HepG2 (cell line): ENCODE results near the gene COX14. TPM values are rescaled to one million over a fixed set of nuclear protein-coding genes. Genes with fewer than 3 reads are reported as not detected.

Experiments used
- ARNT2 ChIP-seq: sonication (generic); formaldehyde crosslinking; IDR thresholded peaks from 2 replicates; pipeline ENCODE4 v1.8.0; 2022; ENCODE audit warnings: mild to moderate bottlenecking, low read depth, missing genetic modification reagents, moderate library complexity
- ATF2 ChIP-seq: sonication (generic); formaldehyde crosslinking; IDR thresholded peaks from 2 replicates; pipeline ENCODE4 v1.4.0; 2020; ENCODE audit warnings: missing genetic modification reagents
- DRAP1 ChIP-seq: IDR thresholded peaks from 2 replicates; pipeline ENCODE4 v1.6.1; 2016; ENCODE audit warnings: missing genetic modification reagents, missing compliant biosample characterization
- EP300 ChIP-seq, 3 experiments: sonication (generic) in 1 of 3; formaldehyde crosslinking in 1 of 3; IDR thresholded peaks; 2 replicates each; pipeline versions ENCODE4 v1.5.1 to v1.6.1; 2011 to 2020; ENCODE audit warnings: low read depth in 2 of 3, low read length in 2 of 3, borderline replicate concordance in 1 of 3, improper control_type of control experiment in 1 of 3, mild to moderate bottlenecking in 1 of 3, missing genetic modification reagents in 1 of 3, moderate library complexity in 1 of 3
- GPN1 ChIP-seq: sonication (generic); formaldehyde crosslinking; IDR thresholded peaks from 2 replicates; pipeline ENCODE4 v1.5.1; 2020; ENCODE audit warnings: missing genetic modification reagents, borderline replicate concordance
- KLF15 ChIP-seq: sonication (generic); formaldehyde crosslinking; IDR thresholded peaks from 2 replicates; pipeline ENCODE4 v1.8.1; 2023; ENCODE audit warnings: borderline replicate concordance, mild to moderate bottlenecking, inconsistent platforms, missing genetic modification reagents, mixed read lengths
- MIER2 ChIP-seq: IDR thresholded peaks from 2 replicates; pipeline ENCODE4 v1.6.1; 2016; ENCODE audit warnings: missing biosample characterization, missing genetic modification reagents
- NPAS2 ChIP-seq: sonication (generic); formaldehyde crosslinking; IDR thresholded peaks from 2 replicates; pipeline ENCODE4 v1.8.0; 2022; ENCODE audit warnings: mild to moderate bottlenecking, missing genetic modification reagents, borderline replicate concordance
- NR2F1 ChIP-seq, 2 experiments: fragments of 450-650 bp in 1 of 2; formaldehyde crosslinking in 1 of 2; IDR thresholded peaks; 2 replicates each; pipeline versions ENCODE4 v1.5.0 to v1.6.1; 2016 to 2020; ENCODE audit warnings: mild to moderate bottlenecking in 1 of 2, missing compliant biosample characterization in 1 of 2, missing genetic modification reagents in 1 of 2, moderate library complexity in 1 of 2
- POLR2AphosphoS2 ChIP-seq: IDR thresholded peaks from 2 replicates; pipeline ENCODE4 v1.6.1; 2011; ENCODE audit warnings: low read depth, low read length, improper control_type of control experiment
- PTBP1 ChIP-seq: fragments of 200-400 bp; formaldehyde crosslinking; IDR thresholded peaks from 2 replicates; pipeline ENCODE4 v1.6.1; 2018; ENCODE audit warnings: low read length, low read depth; ENCODE audit not compliant: poor library complexity, severe bottlenecking
- SIN3A ChIP-seq: IDR thresholded peaks from 2 replicates; pipeline ENCODE4 v1.6.1; 2011; ENCODE audit warnings: low read depth, mild to moderate bottlenecking, control low read depth, low read length, borderline replicate concordance
- SMAD3 ChIP-seq: sonication (generic); formaldehyde crosslinking; IDR thresholded peaks from 2 replicates; pipeline ENCODE4 v1.4.0; 2020; ENCODE audit warnings: missing genetic modification reagents
- TBX3 ChIP-seq: fragments of 450-650 bp; IDR thresholded peaks from 2 replicates; pipeline ENCODE4 v1.6.1; 2017; ENCODE audit warnings: antibody characterized with exemption, mild to moderate bottlenecking, inconsistent platforms, borderline replicate concordance
- TP53 ChIP-seq: sonication (generic); formaldehyde crosslinking; conservative IDR thresholded peaks from 2 replicates; pipeline ENCODE4 v1.4.0; 2020; ENCODE audit warnings: missing genetic modification reagents
- ZFY ChIP-seq: sonication (generic); formaldehyde crosslinking; IDR thresholded peaks from 2 replicates; pipeline ENCODE4 v1.4.0; 2020; ENCODE audit warnings: missing genetic modification reagents
- ZNF280B ChIP-seq: sonication (generic); formaldehyde crosslinking; IDR thresholded peaks from 2 replicates; pipeline ENCODE4 v1.5.0; 2020; ENCODE audit warnings: missing genetic modification reagents, mild to moderate bottlenecking, borderline replicate concordance
- ZNF552 ChIP-seq: sonication (generic); formaldehyde crosslinking; IDR thresholded peaks from 2 replicates; pipeline ENCODE4 v1.9.0; 2022; ENCODE audit warnings: missing genetic modification reagents, mild to moderate bottlenecking, borderline replicate concordance
- ZNF576 ChIP-seq: sonication (generic); formaldehyde crosslinking; IDR thresholded peaks from 2 replicates; pipeline ENCODE4 v1.4.0; 2020; ENCODE audit warnings: mild to moderate bottlenecking, missing genetic modification reagents
- ZNF713 ChIP-seq: sonication (generic); formaldehyde crosslinking; IDR thresholded peaks from 2 replicates; pipeline ENCODE4 v1.4.0; 2020; ENCODE audit warnings: mild to moderate bottlenecking, missing genetic modification reagents
- ZXDC ChIP-seq: sonication (generic); formaldehyde crosslinking; IDR thresholded peaks from 2 replicates; pipeline ENCODE4 v1.5.0; 2020; ENCODE audit warnings: mild to moderate bottlenecking, missing genetic modification reagents
- polyA plus RNA-seq, 8 experiments: library from polyadenylated mRNA; depleted of rRNA in 3 of 8; stranded (reverse) in 7 of 8; unstranded in 1 of 8; fragments of >200 nt; fragmentation: Illumina TruSeq in 4 of 8; extraction: Trizol in 4 of 8; gene quantifications; 2 replicates each; pipeline versions ENCODE4 v1.2.1 to v1.2.3, GENCODE V29; 2011 to 2016; ENCODE audit warnings: low read depth in 4 of 8, missing spikeins in 1 of 8, mixed read lengths in 1 of 8; ENCODE audit not compliant: insufficient read depth in 1 of 8
- total RNA-seq, 5 experiments: library from RNA; depleted of rRNA; stranded (reverse); fragments of >200 nt; fragmentation: Illumina TruSeq; extraction: Trizol; gene quantifications; 2 replicates each; pipeline ENCODE4 v1.2.3, GENCODE V29; 2016; ENCODE audit warnings: low read depth in 1 of 5

COX14 gene
- total and polyA plus RNA-seq, 2 of the 13 experiments (the other 11 are each of a cell fraction or from before 2014, with no cell fraction given), result 53.0 to 71.6 TPM

GRCh38 chr12:50111693-50112455 lies at the start of gene COX14 (continued):
- peak; percentile 90 for TF ChIP-seq ZFY (CRISPR knock-in tag)
- TF ChIP-seq TP53, result no peak
- TF ChIP-seq ZNF280B, result no peak; the same call in 1 of the 2 replicates
- TF ChIP-seq GPN1, result no peak; the same call in 1 of the 2 replicates
- no peak for TF ChIP-seq NR2F1 (CRISPR knock-in tag; IDR thresholded peaks at IDR 0.05)
- TF ChIP-seq SMAD3 (CRISPR knock-in tag), result peak; percentile 5; the same call in 1 of the 2 replicates
- no peak for TF ChIP-seq PTBP1
- TF ChIP-seq ZNF552 (CRISPR knock-in tag), result no peak
- peak; percentile 94 for TF ChIP-seq DRAP1
- peak; percentile 92; the same call in 1 of the 2 replicates for TF ChIP-seq ZNF713 (CRISPR knock-in tag)
- TF ChIP-seq ATF2 (CRISPR knock-in tag), result peak; percentile 29; the same call in 1 of the 2 replicates
- TF ChIP-seq KLF15 (CRISPR knock-in tag), result no peak
- peak; percentile 50 for TF ChIP-seq ARNT2 (CRISPR knock-in tag)
- TF ChIP-seq EP300 (IDR thresholded peaks at IDR 0.05; ENCODE audit: low read depth in 2 of 2, low read length in 2 of 2), result peak in 1 of 2 experiments; percentile 21; a peak in 1 of 4 replicates
- no peak; the same call in 1 of the 2 replicates for TF ChIP-seq EP300 (CRISPR knock-in tag; IDR thresholded peaks at IDR 0.05; ENCODE audit: borderline replicate concordance)
- TF ChIP-seq SIN3A, result peak; percentile 91
- peak; percentile 43; the same call in 1 of the 2 replicates for TF ChIP-seq ZXDC
- no peak for TF ChIP-seq POLR2AphosphoS2
- peak; percentile 83 for TF ChIP-seq TBX3
- no peak for TF ChIP-seq MIER2
- TF ChIP-seq ZNF576 (CRISPR knock-in tag), result no peak
- no peak for TF ChIP-seq NPAS2
